ENCODE results near the gene MYL2. TPM values are rescaled to one million over a fixed set of nuclear protein-coding genes. Genes with fewer than 3 reads are reported as not detected.

MYL2 gene, protein sequence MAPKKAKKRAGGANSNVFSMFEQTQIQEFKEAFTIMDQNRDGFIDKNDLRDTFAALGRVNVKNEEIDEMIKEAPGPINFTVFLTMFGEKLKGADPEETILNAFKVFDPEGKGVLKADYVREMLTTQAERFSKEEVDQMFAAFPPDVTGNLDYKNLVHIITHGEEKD
- total RNA-seq = not detected

- no peak within 1 kb of the TSS for H3K27ac ChIP-seq
- intact Hi-C loops (cut with DNase I; ENCODE audit: low total_unique reads) = loop anchor here (1.0 kb wide), 1 partner anchor 14 kb away; no protein-coding TSS in a partner anchor
- H3K27me3 ChIP-seq = peaks cover 0 to 7% of the 10 kb centered on the region in 2 donors
- DNase-seq (ENCODE audit: low spot score in 2 of 2) = no peak
- H3K36me3 ChIP-seq = no peaks in the 10 kb centered on the region
- H3K9me3 ChIP-seq = no peaks in the 10 kb centered on the region
- H3K4me3 ChIP-seq = no peak within 1 kb of the TSS
- TF ChIP-seq POLR2A (IDR thresholded peaks at IDR 0.05) (no peak), POLR2AphosphoS5 (IDR thresholded peaks at IDR 0.05) (no peak)
- TF ChIP-seq, protein P1, sequence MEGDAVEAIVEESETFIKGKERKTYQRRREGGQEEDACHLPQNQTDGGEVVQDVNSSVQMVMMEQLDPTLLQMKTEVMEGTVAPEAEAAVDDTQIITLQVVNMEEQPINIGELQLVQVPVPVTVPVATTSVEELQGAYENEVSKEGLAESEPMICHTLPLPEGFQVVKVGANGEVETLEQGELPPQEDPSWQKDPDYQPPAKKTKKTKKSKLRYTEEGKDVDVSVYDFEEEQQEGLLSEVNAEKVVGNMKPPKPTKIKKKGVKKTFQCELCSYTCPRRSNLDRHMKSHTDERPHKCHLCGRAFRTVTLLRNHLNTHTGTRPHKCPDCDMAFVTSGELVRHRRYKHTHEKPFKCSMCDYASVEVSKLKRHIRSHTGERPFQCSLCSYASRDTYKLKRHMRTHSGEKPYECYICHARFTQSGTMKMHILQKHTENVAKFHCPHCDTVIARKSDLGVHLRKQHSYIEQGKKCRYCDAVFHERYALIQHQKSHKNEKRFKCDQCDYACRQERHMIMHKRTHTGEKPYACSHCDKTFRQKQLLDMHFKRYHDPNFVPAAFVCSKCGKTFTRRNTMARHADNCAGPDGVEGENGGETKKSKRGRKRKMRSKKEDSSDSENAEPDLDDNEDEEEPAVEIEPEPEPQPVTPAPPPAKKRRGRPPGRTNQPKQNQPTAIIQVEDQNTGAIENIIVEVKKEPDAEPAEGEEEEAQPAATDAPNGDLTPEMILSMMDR (IDR thresholded peaks at IDR 0.05) = no peak
- H3K4me1 ChIP-seq = no peaks in the 10 kb centered on the region
Measured at GRCh38 chr12:110920324-110920910, at the start of gene MYL2. Gene MYL2 (minus strand): TSS chr12:110920579. CDS start chr12:110920529, 50 bp downstream.

DNA sequence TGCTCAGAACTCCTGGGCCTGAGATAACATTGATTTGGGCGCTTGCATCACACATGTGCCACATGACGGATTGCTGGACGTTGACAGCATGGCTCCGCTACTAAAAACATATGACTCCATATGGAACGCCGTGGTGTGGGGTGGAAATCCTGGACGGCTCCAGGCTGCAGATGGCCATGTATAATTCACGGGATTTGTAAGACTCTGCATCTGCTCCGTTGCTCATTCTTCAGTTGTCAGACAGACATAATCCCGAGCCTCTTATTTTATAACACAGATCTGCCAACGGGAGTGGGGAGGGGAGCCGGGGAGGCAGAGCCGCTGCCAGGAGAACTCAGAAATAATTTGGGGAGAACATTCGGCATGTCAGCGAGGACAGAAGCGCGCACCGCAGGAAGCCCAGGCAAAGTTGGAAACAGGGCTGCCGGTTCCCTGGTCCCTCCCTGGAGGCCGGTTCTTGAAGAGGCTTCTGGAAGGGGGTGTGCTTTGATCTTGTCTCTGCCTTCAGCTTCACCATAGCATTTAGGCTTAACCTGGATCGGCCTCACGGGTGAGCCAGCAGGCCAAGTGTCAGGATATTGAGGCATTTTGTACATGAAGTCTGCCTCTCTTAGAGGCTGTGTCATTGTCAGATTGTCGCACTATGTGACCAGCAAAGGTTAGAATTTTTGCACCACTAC, 45.8 kb upstream of the MYL2 start:
- DNase-seq (ENCODE audit: low spot score in 2 of 2) = no peak
- Histone ChIP-seq H3K4me1 (no peaks in the 10 kb centered on the region), H3K4me3 (no peak overlapping the region), H3K27ac (no peak overlapping the region), H3K36me3 (no peaks in the 10 kb centered on the region), H3K27me3 (peaks cover 0 to 23% of the 10 kb centered on the region in 2 donors), H3K9me3 (peaks cover 2 to 5% of the 10 kb centered on the region in 2 donors)
- intact Hi-C loops (cut with DNase I; ENCODE audit: low total_unique reads) = no loop called here
- TF ChIP-seq, protein P1 (IDR thresholded peaks at IDR 0.05) = no peak

GRCh38 chr12:110965574-110965973, 45.2 kb upstream of the MYL2 start:
- Histone ChIP-seq H3K27ac (no peak overlapping the region), H3K9me3 (no peaks in the 10 kb centered on the region), H3K4me3 (no peak overlapping the region), H3K27me3 (peaks cover 0 to 23% of the 10 kb centered on the region in 2 donors), H3K4me1 (no peaks in the 10 kb centered on the region), H3K36me3 (no peaks in the 10 kb centered on the region)
- TF ChIP-seq POLR2A (IDR thresholded peaks at IDR 0.05) (no peak), POLR2AphosphoS5 (IDR thresholded peaks at IDR 0.05) (no peak)
- TF ChIP-seq, protein P1 (IDR thresholded peaks at IDR 0.05) = no peak
- DNase-seq (ENCODE audit: low spot score in 2 of 2) = no peak
- intact Hi-C loops (cut with DNase I; ENCODE audit: low total_unique reads) = no loop called here

DNA sequence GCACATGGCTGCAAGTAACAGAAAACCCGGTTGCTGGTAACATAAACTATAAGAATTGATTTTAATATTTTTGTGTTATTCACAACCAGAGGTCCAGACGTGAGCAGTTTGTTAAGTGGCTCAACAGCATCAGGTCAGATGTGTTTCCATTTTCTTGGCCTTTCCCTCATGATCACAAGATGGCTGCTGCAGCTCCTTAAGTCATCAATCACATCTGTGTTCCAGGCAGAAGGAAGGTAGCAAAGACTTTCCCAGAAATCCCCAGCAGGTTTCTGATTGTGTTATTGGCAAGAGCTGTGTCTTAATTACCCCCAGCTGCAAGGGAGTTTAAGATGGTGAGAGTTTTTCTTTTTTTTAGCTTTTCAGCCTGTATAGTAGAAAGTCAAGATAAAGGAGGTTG, 40.4 kb upstream of the MYL2 start:
- intact Hi-C loops (cut with DNase I; ENCODE audit: low total_unique reads) = no loop called here
- H3K27me3 ChIP-seq = peaks cover 0 to 16% of the 10 kb centered on the region in 2 donors
- H3K9me3 ChIP-seq = no peaks in the 10 kb centered on the region
- H3K4me1 ChIP-seq = no peaks in the 10 kb centered on the region
- no peak overlapping the region for H3K27ac ChIP-seq
- DNase-seq (ENCODE audit: low spot score in 2 of 2) = no peak
- no peak overlapping the region for H3K4me3 ChIP-seq
- H3K36me3 ChIP-seq = no peaks in the 10 kb centered on the region
- no peak for TF ChIP-seq POLR2AphosphoS5 (IDR thresholded peaks at IDR 0.05)
- TF ChIP-seq, protein P1 (IDR thresholded peaks at IDR 0.05) = no peak
- TF ChIP-seq POLR2A (IDR thresholded peaks at IDR 0.05) = no peak

DNA sequence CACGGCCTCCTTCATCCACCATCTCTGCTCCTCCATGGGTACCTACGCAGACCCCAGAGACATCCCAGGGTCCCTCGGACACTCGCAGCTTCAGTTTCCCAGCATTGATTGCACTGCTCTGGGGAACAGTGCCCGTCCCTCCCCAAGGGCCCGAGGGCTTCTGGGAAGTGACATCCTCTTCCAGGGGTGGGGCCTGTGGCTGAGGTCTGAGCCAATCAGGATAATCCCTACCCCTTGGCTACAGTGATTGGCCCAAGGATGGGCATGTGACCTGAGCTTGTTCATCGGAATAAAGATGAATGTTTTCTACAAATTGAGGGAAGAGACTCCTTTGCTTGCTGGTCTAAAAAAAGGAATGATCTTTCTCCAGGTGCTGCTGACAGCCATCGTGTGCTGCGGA, 37.3 kb upstream of the MYL2 start:
- Histone ChIP-seq H3K4me1 (no peaks in the 10 kb centered on the region), H3K9me3 (peaks cover 0 to 5% of the 10 kb centered on the region in 2 donors), H3K27ac (no peak overlapping the region), H3K4me3 (no peak overlapping the region), H3K27me3 (peaks cover 0 to 9% of the 10 kb centered on the region in 2 donors), H3K36me3 (no peaks in the 10 kb centered on the region)
- no peak for DNase-seq (ENCODE audit: low spot score in 2 of 2)
- TF ChIP-seq POLR2A (IDR thresholded peaks at IDR 0.05) (no peak), POLR2AphosphoS5 (IDR thresholded peaks at IDR 0.05) (no peak)
- TF ChIP-seq, protein P1 (IDR thresholded peaks at IDR 0.05) = no peak
- intact Hi-C loops (cut with DNase I; ENCODE audit: low total_unique reads) = no loop called here
